Measurements from ENCODE around the gene PPFIBP2.

Gene PPFIBP2

DNA sequence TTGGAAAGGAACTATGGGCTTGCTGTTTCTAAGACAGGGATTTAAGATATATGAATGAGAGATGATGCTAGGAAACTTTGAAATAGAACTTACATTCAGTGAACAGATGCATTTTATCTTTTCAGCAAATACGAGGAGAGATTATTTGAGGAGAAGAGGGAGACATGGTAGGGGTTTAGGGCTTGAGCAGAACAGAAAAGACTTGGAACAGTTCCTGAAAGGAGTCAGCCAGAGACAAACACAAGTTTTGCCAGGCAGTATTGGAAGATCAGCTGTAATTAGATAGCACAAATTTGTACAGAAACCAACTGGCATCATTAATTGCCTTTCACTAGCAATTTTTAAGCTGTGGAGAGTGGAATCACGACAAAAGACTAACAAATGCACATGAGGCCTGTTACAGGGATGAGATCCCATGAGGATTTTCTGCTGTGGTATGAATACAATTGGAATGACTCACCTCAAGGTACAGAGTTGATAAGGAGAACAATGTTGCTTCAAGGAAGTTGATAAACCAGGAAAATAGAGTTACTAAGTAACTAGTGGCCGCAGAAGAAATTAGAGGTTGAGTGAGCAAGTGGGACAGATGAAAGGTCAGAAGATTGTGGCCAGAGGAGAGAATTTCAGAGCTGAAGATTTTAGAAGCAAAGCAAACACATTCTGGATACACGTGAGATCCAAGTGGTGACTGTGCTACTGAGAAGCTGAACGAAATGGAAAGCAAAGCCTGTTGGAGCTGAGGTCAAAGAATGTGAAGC lies 91.6 kb downstream of the PPFIBP2 start:
- DNase-seq, result no peak

DNA sequence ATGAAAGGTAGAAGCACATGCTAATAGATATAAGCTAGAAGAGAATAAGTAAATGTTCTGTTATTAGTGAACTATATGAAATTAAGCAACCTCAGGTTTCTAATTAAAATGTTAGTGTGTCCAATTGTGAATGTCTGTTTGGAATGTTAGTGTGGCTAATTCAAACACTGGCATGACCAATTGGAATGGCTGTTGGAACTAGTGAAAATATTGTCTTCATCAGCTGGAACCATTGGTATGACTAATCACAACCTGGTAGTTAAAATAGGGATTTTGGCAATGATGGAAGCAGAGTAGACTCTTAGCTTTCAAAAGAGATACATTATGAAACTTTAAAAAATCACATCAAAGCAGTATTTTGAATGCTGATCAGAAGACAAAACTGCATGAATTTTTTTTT lies 92.7 kb downstream of the PPFIBP2 start:
- no peak for DNase-seq

DNA sequence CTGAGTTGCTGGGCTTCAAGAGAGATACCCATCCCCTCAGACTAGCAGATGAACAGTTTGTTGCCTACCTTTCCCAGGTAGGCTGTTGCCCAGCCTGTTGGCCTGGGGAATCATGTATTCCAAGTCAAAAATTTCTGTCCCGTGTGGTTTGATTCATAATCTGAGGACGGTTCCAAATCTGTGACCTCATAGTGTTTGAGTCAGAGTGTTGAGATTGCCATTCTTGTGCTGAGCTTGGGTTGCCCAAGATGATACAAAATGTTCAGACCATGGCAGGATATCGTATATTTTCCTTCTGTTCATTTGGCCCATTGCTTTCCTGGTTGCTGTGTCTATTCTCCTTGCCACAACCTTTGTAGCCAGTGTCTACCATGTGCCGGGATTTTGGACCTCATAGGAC lies 95.2 kb downstream of the PPFIBP2 start:
- no peak for DNase-seq

DNA sequence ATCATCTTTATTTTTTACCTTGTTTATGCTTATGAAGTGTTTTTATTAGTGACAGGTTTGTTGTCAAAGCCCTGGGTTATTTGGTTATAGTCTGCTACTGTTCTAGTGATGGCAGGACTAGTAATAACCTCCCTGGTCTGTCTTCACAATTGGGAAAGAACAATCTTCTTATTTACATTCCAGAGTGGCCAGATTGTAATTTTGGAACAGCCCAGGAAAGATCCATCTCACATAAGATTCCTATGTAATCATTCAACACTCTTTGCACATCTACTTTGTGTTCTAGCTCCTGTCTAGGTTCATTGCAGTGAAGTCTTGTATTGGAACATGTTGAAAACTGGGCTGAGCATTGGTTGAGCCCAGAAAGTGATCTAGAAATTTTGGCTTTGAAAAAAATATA lies 95.7 kb downstream of the PPFIBP2 start:
- no peak for DNase-seq

DNA sequence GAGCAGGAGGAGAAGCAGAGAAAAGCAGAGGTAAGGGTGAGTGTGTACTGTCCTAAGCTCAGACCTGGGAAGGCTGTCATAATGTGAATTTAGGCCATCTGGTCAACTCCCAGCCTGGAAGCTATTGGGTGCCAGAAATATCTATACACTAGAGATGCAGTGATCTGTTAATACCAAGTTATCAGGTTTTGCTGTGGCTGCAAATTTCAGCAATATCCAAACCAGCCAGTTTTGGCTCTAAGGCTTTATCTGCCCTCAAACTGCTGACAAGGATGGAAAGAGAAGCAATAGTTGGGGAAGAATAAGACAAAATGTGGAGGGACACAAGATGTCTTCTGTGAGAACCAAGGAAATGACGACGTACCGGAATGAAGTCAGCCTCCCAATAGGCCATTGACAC lies 96.6 kb downstream of the PPFIBP2 start:
- DNase-seq, result no peak

DNA sequence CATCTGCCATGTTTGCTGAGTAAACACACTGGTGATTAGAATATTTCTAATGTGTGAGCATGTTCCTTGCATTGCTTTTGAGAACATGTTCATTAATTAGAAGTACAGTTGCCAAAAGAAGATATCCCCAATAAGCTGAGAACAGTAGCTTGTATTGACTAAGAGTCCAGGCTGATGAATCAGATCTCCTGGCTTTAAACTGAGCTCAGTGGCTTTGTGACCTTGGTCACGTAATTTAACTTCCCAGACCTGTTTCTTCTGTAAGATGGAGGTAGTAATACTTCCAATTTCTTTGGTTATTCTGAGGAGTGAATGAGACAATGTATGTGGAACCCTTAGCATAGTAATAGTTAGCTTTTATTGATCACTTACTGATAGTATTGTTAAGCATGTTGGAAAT lies 97.6 kb downstream of the PPFIBP2 start:
- DNase-seq, result no peak

DNA sequence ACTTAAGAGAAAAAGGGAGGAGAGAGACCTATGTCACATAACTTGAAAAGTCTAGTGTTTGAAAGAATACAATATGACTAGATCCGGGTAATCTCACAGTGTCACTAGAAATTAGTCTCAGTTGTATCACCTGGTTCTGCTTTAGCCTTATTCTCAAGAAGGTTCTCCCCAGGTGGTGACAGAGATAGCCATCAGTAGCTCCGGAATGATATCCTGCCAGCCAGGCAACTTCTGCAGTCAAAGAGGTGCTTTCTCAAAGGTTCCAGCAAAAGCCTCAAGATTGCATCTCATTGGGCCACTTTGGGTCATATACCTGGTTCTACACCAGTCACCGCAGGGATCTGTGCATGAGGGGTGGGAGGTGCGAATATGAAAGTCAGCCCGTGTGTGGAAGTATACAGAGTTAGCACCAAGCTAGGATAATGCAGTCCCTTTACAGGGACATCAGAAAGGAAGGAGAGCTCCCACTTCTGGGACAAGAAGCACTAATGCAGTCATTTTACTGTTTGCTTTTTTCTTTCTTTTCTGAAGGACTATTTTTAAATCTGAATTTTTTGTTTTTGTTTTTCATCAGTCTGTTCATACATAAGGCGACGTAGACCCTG lies 98.4 kb downstream of the PPFIBP2 start:
- DNase-seq, result no peak

DNA sequence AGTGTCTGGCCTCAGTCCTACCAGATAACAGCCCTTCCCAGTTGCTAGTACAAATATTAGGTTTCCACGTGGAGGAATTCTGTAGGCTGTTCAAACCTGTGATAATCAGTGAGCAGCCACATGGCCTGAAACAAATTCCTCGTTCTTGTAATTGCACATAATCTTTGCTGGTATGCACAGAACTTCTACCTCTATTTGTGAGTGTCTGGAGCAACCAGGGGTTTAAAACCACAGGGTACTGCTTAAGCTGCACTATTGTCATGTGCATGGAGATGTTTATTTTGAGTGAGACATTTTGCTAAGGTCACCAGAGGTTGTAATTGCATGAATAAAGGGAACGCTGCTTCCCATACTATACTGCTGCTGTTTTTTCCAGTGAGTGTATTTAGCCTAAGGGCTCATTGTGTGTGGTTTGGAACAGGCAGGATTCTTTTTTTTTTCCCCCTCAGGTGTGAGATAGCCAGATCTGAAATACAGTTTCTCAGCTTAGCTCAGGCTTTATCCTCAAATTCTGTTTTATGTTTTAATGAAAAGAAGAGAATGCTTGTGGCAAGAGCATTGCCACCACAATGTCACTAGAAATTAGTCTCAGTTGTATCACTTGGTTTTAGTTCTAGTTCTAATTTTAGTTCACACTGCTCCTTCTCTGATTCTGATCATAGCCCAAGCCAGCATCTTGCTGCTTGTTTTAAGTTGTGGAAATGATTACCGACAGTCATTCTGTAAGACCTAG lies 99.0 kb downstream of the PPFIBP2 start:
- no peak for DNase-seq

DNA sequence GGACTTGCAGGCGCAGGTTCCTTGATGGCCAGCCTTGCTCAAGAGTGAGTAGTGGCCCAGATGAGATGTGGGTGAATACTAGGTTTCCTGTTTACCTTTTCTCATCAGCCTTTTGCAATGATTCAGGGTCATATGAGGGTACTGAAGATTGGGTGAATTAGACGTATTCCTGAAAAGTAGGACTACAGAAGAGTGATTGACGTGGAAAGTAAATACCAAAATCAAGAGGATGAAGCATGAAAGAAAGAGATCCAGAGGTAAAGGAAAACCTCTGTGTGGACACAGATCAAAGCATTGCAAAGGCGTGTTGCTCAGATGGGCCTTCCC lies 99.6 kb downstream of the PPFIBP2 start:
- DNase-seq, result no peak

DNA sequence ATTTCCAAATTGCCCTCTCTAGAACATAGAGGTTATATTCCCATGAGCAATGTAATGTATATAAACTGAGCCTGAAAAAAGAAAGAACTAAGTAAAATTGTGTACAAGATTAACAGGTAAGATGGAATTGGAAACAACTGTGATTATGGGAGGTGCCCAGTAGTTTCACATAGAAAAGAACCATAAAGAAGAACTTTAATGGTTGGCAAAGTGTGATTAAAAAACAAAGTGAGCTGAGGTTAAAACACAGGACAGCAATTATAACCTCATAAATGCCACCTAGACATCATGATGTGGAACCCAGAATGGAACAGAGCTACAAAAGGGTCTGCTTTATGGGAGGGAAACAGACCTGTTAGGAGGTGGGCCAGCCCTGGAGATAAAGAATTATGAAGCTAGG lies 100.9 kb downstream of the PPFIBP2 start:
- DNase-seq, result no peak

DNA sequence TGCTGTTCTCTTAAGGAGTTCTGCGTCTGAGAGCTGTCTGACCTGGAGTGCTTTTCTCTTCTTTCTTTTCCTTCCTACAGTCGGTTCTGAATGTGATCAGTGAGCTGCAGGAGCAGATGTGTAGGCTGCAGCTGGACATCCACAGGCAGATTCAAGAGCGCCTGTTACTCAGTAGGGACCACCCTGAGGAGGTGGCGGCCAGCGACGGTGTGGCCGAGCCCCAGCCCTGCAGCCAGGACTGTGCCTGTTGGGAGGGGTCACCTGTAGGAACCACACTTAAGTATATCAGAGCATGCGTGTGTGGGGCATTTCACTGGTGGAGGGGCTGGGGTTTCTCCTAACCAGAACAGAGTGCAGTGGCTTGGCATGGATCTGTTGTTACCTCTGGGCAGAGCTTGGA lies 103.2 kb downstream of the PPFIBP2 start:
- no peak for DNase-seq

DNA sequence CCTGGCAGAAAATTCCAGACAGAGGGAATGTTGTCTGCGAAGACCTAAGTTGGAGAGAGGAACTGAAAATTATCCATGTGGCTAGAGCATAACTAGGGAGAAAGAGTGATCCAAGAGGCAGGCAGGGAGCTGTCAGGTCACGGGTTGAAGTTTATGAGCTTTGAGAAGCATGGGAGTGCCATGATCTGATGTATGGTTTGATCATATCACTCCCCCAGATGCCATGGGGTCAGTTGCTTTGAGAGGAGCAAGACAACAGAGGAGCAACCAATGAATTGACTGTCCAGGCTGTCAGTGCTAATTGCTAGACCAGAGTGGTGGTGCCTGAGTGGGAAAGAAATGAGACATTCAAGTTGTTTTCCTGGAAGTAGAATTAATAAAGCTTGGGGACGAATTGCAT lies 105.5 kb downstream of the PPFIBP2 start:
- no peak for DNase-seq

DNA sequence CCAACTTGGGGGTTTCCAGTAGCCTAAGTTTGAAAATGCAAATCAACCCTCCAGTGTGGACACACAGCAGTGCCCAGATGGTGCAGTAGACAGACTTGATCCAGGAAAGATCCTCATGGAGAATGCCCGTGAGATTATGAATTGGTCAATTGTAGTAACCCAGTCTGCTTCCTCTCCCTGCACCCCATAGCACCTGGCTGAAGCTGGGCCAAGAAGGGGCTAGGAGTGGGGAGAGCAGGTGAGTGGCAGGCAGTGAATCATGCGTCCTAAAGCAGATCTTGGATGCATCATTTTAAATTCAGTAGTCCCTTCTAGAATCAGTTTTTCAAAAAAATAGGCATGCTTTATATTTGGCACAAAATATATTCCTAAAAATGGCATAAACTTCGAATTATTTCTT lies 107.3 kb downstream of the PPFIBP2 start:
- no peak for DNase-seq

DNA sequence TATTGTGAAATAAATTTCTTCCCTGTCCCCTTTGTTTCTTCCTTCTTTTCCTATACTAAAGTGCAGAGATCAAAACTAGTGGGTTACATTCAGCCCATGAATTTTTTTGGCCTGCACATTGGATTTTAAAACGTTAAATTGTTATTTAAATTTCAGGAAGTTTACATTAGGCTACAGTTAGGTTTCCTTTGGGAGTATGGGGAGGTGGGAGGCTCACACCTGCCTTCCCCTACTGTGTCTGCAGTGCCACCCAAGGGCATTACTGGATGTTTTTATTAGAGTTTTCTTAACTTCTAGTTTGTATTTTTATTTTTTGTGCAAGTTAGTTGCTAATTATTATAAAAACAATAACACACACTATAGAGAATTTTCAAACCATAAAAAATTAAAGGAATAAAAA lies 107.8 kb downstream of the PPFIBP2 start:
- no peak for DNase-seq

DNA sequence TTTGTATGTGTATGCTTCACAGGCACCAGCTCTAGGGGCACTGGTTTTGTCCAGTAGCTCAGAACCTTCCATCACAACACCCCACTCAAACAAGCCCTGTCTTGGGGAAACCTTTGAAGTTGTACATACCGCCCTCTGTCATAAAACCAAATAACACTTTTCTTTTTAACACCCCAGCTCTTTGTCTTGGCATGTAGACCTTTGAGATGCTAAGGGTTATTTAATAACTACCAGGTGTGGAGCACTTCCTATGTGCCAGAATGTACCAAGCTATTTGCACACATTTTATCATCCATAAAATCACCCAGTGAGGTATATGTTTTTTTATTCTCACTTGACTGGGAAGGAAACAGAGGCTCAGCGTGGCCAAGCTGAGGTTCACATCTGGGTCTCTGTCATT lies 108.9 kb downstream of the PPFIBP2 start:
- DNase-seq, result no peak

DNA sequence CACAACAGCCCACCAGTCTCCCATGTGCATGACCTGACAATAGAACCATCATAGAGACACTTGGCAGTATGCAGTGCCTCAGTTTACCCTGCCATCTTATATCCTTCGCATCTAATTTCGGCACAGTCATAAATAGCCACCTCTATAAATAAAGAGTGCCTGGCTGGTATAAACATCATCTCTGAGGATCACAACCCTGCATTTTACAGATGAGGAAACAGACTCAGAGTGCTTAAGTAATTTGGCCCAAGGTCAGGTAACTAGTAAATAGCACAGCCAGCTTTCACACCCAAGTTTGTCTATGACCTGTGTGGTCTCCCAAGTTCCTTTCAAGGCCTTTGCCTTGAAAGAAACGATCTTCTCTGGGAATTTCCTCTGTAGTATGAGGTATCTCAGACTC lies 114.9 kb downstream of the PPFIBP2 start:
- DNase-seq, result no peak

DNA sequence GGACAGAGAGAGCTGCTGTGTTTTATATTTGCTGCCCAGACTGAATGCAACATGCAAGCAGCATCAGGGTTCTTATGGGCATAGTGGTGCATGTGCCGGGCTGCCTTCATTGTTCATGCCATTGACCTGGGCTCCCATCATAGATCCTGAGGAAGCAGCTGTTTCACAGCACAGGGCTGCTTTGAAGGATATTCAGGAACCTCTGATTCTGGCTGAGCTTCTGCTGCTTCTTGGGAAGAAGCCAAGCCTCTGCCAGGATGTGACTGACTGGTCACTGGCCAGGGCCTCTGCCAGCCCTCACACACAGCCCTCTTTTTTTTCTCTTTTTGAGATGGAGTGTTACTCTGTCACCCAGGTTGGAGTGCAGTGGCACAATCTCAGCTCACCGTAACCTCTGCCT lies 116.2 kb downstream of the PPFIBP2 start:
- no peak for DNase-seq

DNA sequence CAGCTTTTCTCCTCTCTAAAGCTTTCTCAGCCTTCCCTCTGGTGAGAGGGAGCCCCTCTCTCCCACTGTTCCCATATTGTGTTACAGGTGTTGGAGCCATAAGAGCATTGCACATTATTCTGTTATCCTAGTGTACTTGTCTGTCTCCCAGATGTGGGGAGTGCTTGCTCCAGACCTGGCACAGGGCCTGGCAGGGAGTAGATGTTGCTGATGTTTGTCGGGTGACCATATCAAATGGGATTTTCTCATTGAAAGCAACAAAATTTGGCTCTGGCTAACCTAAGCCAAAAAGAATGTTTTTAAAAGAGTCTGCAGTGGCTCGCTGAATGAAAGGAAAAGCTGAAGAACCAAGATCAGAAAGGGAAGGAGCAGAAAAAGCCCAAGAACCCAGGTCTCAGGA lies 118.4 kb downstream of the PPFIBP2 start:
- DNase-seq, result no peak

DNA sequence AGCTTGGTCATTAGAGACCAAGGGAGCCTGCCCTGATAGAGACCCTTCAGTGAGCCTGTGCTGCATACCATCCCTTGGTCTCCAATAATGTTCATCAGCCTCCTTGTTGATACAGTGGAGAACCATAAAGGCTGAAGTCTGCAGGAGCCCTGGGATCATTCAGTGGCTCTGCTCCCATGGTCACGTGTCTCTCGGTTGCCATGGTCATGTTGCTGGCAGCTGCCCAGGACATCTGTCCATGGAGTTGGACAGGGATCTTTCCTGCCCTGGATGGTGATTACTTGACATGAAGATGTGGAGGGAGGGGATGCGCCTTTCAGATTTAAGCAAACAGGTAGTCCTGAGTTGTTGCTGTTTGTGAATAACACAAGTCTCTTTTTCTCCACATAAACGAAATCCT lies 121.3 kb downstream of the PPFIBP2 start:
- DNase-seq, result no peak

DNA sequence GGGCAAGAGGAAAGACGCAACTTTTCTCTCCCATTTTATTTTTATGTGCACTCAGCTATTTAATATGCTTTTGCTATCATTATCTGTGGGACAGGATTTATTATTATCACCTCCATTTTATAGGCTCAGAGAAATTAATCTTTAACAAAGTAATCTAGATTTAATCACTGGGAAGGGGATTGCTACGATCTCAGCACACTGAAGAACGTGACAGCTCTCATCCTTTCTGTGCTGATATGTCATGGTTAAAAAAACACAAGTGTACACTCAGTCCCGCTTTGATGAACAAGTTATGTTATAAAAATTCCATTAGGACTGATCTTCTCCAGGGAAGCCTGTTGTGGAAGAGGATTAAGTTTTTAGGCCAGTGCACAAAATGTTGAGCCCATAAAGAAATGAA lies 121.9 kb downstream of the PPFIBP2 start:
- DNase-seq, result no peak

DNA sequence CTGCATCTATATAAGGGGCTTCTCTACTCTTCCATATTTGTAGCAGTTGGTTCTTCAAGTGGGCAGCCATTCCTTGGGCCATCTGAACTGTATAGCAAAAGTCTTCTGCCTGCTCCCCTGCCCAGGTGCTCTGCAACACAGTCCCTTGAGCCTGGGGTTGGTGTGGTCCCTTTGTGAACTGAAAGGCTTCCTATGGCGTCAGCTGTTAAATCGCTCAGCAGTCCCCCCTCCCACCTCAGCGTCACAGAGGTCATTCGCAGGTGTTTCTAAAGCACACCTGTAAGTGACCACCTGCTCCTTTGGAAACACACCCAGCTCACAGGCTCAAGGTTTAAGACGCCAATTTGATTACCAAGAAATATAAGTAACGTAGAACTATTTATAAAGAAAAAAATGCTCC lies 122.6 kb downstream of the PPFIBP2 start:
- no peak for DNase-seq

DNA sequence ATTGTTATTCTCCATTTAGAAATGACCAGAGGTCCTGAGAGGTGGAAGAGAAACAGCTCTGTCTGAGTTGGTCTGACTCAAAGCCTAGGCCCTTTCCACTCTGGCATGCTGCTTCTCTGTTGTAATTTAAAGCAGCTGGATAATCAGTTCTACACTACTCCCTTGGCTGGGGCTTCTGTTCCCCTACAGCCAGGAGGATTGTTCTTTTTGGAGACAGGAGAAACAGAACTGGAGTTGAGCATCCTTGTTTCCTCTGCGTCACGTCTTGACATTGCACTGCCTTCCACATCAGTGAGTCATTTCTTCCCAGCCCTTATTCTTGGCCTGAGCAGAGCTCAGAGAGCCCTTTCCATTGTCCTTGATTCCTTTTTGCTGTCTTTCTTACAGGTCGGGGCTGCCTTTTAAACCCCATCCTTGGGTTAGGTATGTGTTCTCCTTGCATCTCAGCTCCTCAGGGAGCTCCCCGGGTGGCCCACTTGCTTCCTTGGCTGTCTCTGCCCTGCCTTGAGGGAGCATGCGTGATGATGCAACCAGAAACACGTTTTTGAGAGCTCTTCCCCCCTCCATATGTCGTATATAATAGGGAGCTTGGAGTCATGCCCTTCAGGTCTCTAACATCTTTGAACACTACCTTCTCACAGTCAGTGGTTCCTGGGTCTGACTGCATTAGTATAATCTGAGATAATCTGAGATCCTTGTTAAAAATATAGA lies 123.8 kb downstream of the PPFIBP2 start:
- DNase-seq, result no peak

DNA sequence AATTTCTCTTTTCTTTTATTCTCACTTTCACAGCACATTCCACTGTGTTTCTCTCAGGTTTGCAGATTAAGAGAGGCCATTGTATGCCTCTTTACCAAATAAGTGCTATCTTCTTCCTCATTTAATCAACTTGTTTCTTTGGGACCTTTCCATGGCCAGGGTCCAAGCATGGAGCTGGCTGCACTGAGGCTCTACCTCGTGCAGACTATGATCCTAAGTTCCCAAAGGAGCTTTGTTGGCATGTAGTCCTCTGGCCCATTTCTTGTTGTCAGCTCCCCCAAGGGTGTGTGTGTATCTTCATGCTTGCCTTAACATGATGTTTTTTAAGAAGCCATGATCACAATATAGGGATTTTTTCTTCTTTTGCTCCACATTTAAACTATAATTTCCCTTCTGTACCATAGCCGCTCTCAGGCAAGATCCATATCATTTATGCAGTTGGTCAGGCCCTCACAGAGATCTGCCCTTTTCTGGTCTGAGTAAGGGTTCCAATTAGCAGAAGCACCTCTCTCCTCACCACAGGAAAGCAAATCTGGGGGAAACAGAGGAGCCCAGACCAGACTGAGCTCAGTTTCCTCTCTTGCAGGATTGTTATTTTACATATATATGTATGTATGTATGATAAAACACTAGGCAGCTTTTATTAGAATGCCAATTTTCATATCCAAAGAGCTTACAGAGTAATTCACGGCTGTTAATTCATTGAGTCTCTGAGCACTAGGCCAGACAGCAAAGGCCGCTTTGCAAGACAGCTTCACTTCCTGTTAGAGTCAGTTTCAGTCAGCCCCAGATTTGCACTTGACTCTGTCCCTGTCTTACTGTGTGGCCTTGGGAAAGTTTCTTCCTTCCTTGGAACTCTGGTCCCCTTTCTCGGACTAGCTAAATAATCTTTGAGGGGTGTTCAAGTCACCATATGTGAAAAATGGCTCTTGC lies 125.2 kb downstream of the PPFIBP2 start:
- DNase-seq, result no peak
